ENCODE measurements around the gene DNMT3L.

Gene DNMT3L

GRCh38 chr21:44279354-44280260 is 17.9 kb upstream of the DNMT3L start:
- DNase-seq (ENCODE audit: low read depth) = no peak

GRCh38 chr21:44275041-44275440 is 13.3 kb upstream of the DNMT3L start:
- DNase-seq (ENCODE audit: low read depth) = no peak

GRCh38 chr21:44273046-44273445 is 11.3 kb upstream of the DNMT3L start:
- no peak for DNase-seq (ENCODE audit: low read depth)

GRCh38 chr21:44272284-44272858 is 10.7 kb upstream of the DNMT3L start:
- DNase-seq (ENCODE audit: low read depth) = no peak

- no peak for DNase-seq (ENCODE audit: low read depth)
These were observed 10.0 kb upstream of the DNMT3L start for GRCh38 chr21:44271558-44272283.

DNA sequence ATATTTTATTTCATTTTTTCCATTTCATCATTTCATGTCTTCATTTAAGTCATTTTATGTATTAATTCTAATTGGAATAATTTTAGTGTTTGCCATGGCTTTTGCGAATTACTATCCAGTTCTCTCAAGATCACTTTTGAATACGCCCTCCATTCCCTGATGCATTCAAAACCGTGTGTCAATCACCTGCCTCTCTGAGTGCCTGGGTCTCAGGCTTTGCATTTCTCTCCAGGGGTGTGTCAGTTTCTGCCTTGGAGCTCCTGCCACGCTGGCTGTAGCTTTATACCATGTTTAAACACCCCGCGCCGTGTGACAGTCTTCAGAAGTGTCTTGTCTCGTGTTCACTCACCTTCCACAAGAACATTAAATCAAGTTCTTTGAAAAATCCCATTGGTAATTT is 7.4 kb upstream of the DNMT3L start:
- no peak for DNase-seq (ENCODE audit: low read depth)

- no peak for DNase-seq (ENCODE audit: low read depth)
These were observed 6.0 kb upstream of the DNMT3L start for GRCh38 chr21:44267655-44268142.

- no peak for DNase-seq (ENCODE audit: low read depth)
These were observed 4.1 kb upstream of the DNMT3L start for GRCh38 chr21:44265734-44266270.

- DNase-seq (ENCODE audit: low read depth) = no peak
These were observed 2.1 kb upstream of the DNMT3L start for GRCh38 chr21:44263768-44264167.

- DNase-seq (ENCODE audit: low read depth) = no peak
These were observed 1.6 kb upstream of the DNMT3L start for GRCh38 chr21:44263221-44263760.

DNA sequence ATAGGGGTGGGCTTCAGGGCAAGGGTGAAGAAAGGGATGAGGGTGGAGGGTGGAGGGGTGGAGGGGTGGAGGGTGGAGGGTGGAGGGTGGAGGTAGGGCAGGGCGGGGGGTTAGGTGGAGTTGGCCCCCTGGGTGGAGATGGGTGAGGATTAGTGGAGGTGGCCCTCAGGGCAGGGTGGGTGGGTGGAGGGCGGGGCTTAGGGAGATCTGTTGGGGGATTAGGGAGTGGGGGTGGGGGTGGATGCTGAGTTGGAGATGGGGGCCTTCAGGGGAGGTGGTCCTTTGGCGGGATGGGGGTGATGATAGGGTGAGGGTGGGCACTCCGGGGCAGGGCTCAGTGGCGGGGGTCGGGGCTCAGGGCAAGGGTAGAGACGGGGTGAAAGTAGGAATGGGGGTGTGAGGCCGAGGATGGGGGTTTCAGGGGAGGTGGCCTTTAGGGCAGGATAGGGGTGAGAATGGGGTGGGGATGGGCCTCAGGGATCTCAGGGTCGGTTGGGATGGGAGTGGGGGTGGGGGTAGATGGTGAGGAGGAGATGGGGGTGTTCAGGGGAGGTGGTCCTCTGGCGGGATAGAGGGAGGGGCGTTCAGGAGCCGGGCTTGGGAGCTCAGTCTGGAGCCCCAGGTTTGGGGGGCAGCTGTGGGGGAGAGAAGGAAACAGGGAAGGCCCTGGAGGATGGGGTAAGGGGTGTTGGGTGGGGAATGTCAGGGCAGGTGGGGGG is 800 bp upstream of the DNMT3L start:
- DNase-seq (ENCODE audit: low read depth) = no peak

GRCh38 chr21:44260791-44261631 is 686 bp downstream of the DNMT3L start:
- DNase-seq (ENCODE audit: low read depth) = no peak

- DNase-seq (ENCODE audit: low read depth) = no peak
These were observed 1.6 kb downstream of the DNMT3L start for GRCh38 chr21:44260066-44260465.

- no peak for DNase-seq (ENCODE audit: low read depth)
These were observed 2.5 kb downstream of the DNMT3L start for GRCh38 chr21:44259082-44259705.

DNA sequence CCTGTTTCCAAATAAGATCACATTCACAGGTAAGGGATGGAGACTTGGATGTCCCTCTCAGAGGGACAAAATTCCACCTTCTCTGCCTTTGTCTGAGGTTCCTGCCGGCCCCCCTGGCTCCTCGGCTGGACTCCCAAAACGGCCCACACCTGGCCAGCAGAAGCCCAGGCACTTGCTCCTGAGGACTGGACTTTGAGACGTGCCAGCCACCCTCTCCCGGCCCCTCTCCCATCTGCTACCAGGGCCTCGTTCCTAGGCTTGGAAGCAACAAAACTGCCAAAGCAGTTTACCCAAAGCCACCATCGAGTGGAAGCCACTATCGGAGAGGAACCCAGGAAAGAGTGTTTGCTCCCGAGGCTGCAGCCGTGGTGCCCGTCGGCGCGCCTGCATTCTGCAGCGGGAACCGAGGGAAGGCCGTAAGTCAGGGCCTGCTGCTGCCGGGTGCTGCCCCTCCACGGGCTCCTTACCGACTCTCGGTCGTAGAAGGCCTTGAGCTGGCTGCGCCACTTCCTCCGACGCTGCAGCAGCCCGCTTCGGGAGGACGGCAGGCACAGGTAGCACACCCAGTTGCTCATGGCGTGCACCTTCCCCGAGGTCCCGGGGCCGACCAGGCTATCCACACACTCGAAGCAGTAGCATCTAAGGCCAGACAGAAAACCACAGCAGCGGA is 3.5 kb downstream of the DNMT3L start:
- no peak for DNase-seq (ENCODE audit: low read depth)

- DNase-seq (ENCODE audit: low read depth) = no peak
These were observed 6.2 kb downstream of the DNMT3L start for GRCh38 chr21:44255511-44255981.

DNA sequence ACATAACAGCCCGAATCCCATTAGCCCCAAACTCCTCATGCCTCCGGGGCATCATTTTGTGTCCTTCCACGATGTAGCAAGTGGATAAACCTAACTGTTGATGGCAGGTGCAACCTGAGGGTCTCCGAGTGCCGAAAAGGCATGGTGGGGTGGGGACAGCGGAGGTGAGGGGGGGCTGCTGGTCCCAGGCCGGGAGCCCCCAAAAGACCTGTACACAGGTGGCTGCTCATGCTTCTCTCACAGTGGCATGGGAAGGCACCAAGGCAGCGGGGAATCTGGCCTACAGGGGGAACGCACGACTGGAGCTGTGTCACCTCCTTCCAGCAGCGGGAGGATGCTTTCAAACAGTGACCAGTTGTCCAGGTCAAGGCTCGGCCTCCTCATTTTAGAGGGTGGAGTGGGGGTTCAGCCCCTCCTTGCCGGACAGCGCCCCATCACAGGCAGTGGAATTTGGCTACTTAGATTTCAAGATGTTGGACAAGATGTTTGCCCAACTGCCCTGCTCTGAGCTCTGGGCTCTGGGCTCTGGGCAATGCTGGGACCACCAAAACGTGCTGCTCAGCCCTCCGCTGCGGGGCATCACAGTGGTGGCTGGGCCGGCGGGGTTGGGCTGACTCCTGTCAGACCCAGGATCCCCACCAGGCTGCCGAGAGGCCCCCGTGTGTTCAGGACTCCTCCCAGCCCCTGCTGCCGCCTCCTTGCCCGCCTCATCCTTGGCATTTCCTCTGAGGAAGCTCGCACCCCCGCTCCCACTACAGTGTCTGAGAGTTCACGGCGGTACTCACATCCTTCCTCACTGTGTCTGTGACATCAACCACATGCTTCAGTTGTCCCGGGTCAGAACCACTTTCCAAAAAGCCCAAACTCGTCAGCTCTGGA is 7.6 kb downstream of the DNMT3L start:
- no peak for DNase-seq (ENCODE audit: low read depth)

Data from fibroblast of the conjunctiva (primary cell).